Activated T-helper 2 cell treated with anti-CD3 and anti-CD28 coated beads, Interferon-gamma antibody, Interleukin-2, Interleukin-4, amounts not matched to agents 10 μg/mL and 5 μg/mL and 100 μg/mL, durations not matched to agents 14 hours and 24 hours and 36 hours (primary cell): ENCODE results near the gene CA11. TPM values are rescaled to one million over a fixed set of nuclear protein-coding genes. Genes with fewer than 3 reads are reported as not detected.

Experiments
- DNase-seq: peaks from one replicate; pipeline ENCODE4 v3.0.0; 2021; ENCODE audit warnings: low spot score
- H3K27ac Mint-ChIP-seq: one replicate; pipeline ENCODE4 v1.8.0; 2021; ENCODE audit warnings: mixed read lengths
- H3K27me3 Mint-ChIP-seq: one replicate; pipeline ENCODE4 v1.8.0; 2021; ENCODE audit warnings: low read depth, mixed read lengths
- H3K36me3 Mint-ChIP-seq: one replicate; pipeline ENCODE4 v1.8.0; 2021; ENCODE audit warnings: low read depth, mixed read lengths
- H3K4me1 Mint-ChIP-seq: one replicate; pipeline ENCODE4 v1.8.0; 2021; ENCODE audit warnings: low read depth, mixed read lengths
- H3K4me3 Mint-ChIP-seq: one replicate; pipeline ENCODE4 v1.8.0; 2021; ENCODE audit warnings: low read depth, mild to moderate bottlenecking, moderate library complexity, mixed read lengths
- H3K9me3 Mint-ChIP-seq: one replicate; pipeline ENCODE4 v1.8.0; 2021; ENCODE audit warnings: mixed read lengths
- intact Hi-C: fragments of 100-400 bp; cut with micrococcal nuclease; formaldehyde crosslinking; loops from one replicate; pipeline ENCODE4 v1.15.1; 2023
- total RNA-seq: library from RNA; stranded (reverse); gene quantifications from 2 replicates; pipeline ENCODE4 v1.2.3, GENCODE V29; 2022

Gene CA11
- total RNA-seq, 1 donor from 2014 or later, result 5.4 TPM

GRCh38 chr19:48618278-48618915 lies 27.6 kb downstream of the CA11 start:
- intact Hi-C loops, result no loop called here
- peaks cover 60% of the 10 kb centered on the region for H3K36me3 Mint-ChIP-seq
- no peaks in the 10 kb centered on the region for H3K27me3 Mint-ChIP-seq
- peak overlapping the region; percentile 99 for H3K27ac Mint-ChIP-seq
- H3K9me3 Mint-ChIP-seq, result no peaks in the 10 kb centered on the region
- peaks cover 28% of the 10 kb centered on the region for H3K4me1 Mint-ChIP-seq
- no peak for DNase-seq
- H3K4me3 Mint-ChIP-seq, result peak overlapping the region; percentile 95

DNA sequence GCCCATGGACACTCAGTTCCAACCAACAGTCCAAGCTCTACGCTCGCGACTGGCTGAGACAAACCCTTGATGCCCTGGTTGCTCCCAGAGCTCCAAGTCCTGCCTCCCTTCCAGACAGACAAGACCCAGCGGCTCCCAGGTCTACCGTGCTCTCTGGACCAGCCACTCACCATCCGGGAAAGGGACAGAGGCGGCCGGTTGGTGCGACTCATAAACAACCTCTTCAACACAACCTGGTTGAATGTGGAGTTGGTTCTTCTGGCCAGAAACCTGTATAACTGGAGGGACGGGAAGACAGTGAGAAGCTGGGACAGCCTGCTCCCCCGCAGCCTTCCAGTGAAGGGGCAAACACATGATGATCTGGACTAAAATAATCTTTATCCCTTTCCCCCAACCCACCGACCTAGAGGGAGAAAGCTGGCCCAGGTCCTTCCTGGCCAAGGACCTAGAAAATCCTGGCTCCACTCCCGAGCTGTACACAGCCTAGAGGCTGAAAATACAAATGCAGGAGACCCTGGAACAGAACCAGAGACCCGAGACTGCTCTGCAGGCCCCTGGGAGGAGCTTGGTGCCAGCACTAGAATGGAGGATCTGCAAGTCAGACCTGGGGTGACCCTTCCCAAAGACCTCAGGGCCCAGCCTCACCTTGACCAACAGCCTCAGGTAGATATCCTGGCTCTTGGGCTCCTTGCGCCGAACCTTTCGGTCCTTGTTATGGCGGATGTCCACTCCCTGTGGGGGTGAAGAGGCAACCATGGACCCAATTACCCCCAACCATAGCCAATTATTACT lies 28.6 kb downstream of the CA11 start:
- H3K27me3 Mint-ChIP-seq, result no peaks in the 10 kb centered on the region
- peaks cover 54% of the 10 kb centered on the region for H3K36me3 Mint-ChIP-seq
- H3K4me1 Mint-ChIP-seq, result peaks cover 25% of the 10 kb centered on the region

GRCh38 chr19:48616491-48617056 lies 29.4 kb downstream of the CA11 start:
- no peaks in the 10 kb centered on the region for H3K9me3 Mint-ChIP-seq

More for the DNA sequence above, 28.6 kb downstream of the CA11 start:
- no peak for DNase-seq
- Mint-ChIP-seq H3K9me3 (no peaks in the 10 kb centered on the region), H3K27ac (peak overlapping the region; percentile 99), H3K4me3 (peak overlapping the region; percentile 95)
- intact Hi-C loops, result no loop called here

DNA sequence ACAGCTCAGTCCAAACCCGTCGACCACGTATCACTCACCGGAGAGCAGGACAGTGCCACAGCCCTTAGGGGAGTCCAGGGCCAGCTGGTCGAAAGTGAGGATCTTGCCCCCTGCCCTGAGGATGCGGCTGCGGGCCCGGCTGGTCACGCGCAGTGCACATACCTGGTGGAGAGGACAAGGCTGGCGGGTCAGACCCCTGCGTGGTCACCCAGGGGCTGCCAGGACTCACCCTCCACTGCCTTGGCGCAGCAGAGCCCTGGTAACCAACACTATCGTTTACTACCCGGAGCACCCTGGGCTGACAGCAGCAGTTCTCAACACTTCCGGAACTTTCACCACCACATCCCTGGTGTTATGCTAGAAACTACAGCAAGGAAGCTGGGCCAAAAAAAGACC lies 29.9 kb downstream of the CA11 start:
- intact Hi-C loops, result no loop called here
- Mint-ChIP-seq H3K4me1 (peaks cover 18% of the 10 kb centered on the region), H3K27ac (peak overlapping the region; percentile 58), H3K36me3 (peaks cover 48% of the 10 kb centered on the region), H3K27me3 (no peaks in the 10 kb centered on the region), H3K9me3 (no peaks in the 10 kb centered on the region), H3K4me3 (peak overlapping the region; percentile 95)
- no peak for DNase-seq

More at GRCh38 chr19:48616491-48617056, 29.4 kb downstream of the CA11 start:
- no peak for DNase-seq
- Mint-ChIP-seq H3K4me3 (peak overlapping the region; percentile 95), H3K36me3 (peaks cover 51% of the 10 kb centered on the region), H3K27ac (peak overlapping the region; percentile 99), H3K27me3 (no peaks in the 10 kb centered on the region), H3K4me1 (peaks cover 21% of the 10 kb centered on the region)
- intact Hi-C loops, result no loop called here

- Mint-ChIP-seq H3K9me3 (no peaks in the 10 kb centered on the region), H3K4me3 (peak overlapping the region; percentile 45), H3K27me3 (no peaks in the 10 kb centered on the region), H3K27ac (no peak overlapping the region), H3K4me1 (peaks cover 18% of the 10 kb centered on the region), H3K36me3 (peaks cover 48% of the 10 kb centered on the region)
- DNase-seq, result no peak
- intact Hi-C loops, result no loop called here
These were observed 30.6 kb downstream of the CA11 start for GRCh38 chr19:48615231-48616040.

- no peaks in the 10 kb centered on the region for H3K9me3 Mint-ChIP-seq
- no peak for DNase-seq
- H3K36me3 Mint-ChIP-seq, result peaks cover 48% of the 10 kb centered on the region
These were observed 31.4 kb downstream of the CA11 start, which contains the start of gene FAM83E for GRCh38 chr19:48614436-48615230. Gene FAM83E, minus strand, starts transcription at chr19:48615076. Its CDS starts 1,704 bp downstream, at chr19:48613372.

GRCh38 chr19:48613852-48614435 lies 32.0 kb downstream of the CA11 start:
- peaks cover 10% of the 10 kb centered on the region for H3K4me1 Mint-ChIP-seq
- DNase-seq, result no peak
- peaks cover 47% of the 10 kb centered on the region for H3K36me3 Mint-ChIP-seq
- no peak overlapping the region for H3K4me3 Mint-ChIP-seq
- no peaks in the 10 kb centered on the region for H3K27me3 Mint-ChIP-seq
- H3K27ac Mint-ChIP-seq, result peak overlapping the region; percentile 28
- intact Hi-C loops, result no loop called here
- H3K9me3 Mint-ChIP-seq, result no peaks in the 10 kb centered on the region

More at GRCh38 chr19:48614436-48615230, 31.4 kb downstream of the CA11 start, which contains the start of gene FAM83E:
- no peaks in the 10 kb centered on the region for H3K27me3 Mint-ChIP-seq
- intact Hi-C loops, result no loop called here
- peaks cover 12% of the 10 kb centered on the region for H3K4me1 Mint-ChIP-seq
- H3K27ac Mint-ChIP-seq, result peak within 1 kb of the TSS; percentile 28
- H3K4me3 Mint-ChIP-seq, result peak within 1 kb of the TSS; percentile 45

DNA sequence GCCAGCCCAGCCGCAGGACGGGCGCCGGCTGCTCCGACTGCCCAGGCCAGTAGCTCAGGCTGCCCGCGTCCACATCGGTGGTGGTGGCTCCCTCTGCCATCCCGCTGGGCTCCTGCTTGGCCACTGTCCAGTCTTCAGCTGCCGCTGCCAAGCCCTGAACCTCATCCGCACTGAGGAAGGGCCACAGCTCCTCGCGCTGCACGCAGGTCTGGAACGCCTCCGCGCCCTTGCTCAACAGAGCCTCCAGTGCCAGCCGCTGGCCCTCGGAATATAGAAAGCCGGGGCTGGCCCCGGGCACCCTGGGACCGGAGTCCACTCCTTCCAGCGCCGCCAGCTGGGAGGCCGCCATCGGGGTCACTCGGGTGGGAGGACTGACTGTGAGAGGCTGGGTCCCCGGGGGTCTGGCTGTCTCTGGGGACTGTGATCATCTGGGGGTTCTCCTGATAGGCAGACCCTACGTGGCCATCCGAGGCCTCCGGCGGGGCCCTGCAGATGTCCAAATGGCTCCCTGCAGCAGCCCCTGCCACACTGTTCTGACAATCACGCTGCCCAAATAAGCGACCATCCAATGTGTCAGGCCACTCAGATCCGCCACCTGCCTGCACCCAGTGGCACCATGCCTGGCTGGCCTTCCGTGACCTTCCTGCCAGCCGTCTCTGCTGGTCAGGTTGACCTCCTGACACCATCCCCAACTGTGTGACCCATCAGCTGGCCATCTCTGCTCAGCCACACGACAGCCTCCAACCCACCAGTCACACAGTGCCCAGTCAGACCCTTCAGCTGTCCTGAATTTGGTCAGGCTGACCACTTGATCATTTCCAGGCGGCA lies 32.7 kb downstream of the CA11 start:
- no peaks in the 10 kb centered on the region for H3K27me3 Mint-ChIP-seq
- peaks cover 10% of the 10 kb centered on the region for H3K4me1 Mint-ChIP-seq
- DNase-seq, result no peak
- H3K36me3 Mint-ChIP-seq, result peaks cover 40% of the 10 kb centered on the region
- H3K27ac Mint-ChIP-seq, result no peak overlapping the region
- intact Hi-C loops, result no loop called here
- no peak overlapping the region for H3K4me3 Mint-ChIP-seq
- H3K9me3 Mint-ChIP-seq, result no peaks in the 10 kb centered on the region

GRCh38 chr19:48611872-48612271 lies 34.1 kb downstream of the CA11 start:
- Mint-ChIP-seq H3K4me3 (no peak overlapping the region), H3K4me1 (peaks cover 8% of the 10 kb centered on the region), H3K27ac (no peak overlapping the region), H3K9me3 (no peaks in the 10 kb centered on the region), H3K36me3 (peaks cover 26% of the 10 kb centered on the region), H3K27me3 (no peaks in the 10 kb centered on the region)
- intact Hi-C loops, result no loop called here
- no peak for DNase-seq

DNA sequence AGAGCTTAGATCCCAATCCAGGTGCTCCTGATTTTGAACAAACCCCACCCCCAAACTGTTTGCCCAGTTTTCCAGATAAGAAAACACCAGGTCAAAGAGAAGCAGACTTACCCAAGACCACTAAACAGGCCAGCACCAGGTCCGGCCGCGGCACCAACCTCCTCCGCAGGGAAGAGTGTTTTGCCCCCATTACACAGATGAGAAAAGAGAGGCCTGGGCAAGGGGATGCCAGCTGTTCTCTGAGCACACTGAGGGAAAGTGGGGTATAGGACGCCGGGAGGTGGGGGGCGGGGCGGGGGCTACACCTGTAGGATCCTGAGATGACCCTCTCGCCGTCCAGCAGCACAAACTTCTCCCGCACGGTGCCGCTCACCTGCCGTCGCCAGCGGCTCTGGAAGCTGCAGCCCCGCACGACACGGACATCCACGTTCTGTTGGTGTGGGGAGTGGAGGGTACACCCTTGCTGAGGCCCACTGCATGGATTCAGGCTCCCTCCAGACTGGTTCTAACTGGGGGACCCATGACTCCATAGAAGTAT lies 36.3 kb downstream of the CA11 start:
- Mint-ChIP-seq H3K27ac (no peak overlapping the region), H3K9me3 (no peaks in the 10 kb centered on the region), H3K36me3 (peaks cover 6% of the 10 kb centered on the region), H3K4me1 (peaks cover 2% of the 10 kb centered on the region), H3K27me3 (no peaks in the 10 kb centered on the region), H3K4me3 (no peak overlapping the region)
- DNase-seq, result no peak
- intact Hi-C loops, result loop anchor here (2.0 kb wide), 1 partner anchor 103 kb away; no protein-coding TSS in a partner anchor
